ENCODE measurements around the gene LAMA2.

- TF ChIP-seq EP300 (IDR thresholded peaks at IDR 0.05) (no peak), POLR2A (IDR thresholded peaks at IDR 0.05) (no peak)
These were observed 624.3 kb downstream of the LAMA2 start for GRCh38 chr6:129507059-129507807.
